ENCODE data around the gene ACTL10.
"Not testable (repeated sequence)": the region's sequence is repeated elsewhere in the genome, so short reads cannot be mapped to it uniquely, and the experiment has no call there.

ACTL10 gene

DNA sequence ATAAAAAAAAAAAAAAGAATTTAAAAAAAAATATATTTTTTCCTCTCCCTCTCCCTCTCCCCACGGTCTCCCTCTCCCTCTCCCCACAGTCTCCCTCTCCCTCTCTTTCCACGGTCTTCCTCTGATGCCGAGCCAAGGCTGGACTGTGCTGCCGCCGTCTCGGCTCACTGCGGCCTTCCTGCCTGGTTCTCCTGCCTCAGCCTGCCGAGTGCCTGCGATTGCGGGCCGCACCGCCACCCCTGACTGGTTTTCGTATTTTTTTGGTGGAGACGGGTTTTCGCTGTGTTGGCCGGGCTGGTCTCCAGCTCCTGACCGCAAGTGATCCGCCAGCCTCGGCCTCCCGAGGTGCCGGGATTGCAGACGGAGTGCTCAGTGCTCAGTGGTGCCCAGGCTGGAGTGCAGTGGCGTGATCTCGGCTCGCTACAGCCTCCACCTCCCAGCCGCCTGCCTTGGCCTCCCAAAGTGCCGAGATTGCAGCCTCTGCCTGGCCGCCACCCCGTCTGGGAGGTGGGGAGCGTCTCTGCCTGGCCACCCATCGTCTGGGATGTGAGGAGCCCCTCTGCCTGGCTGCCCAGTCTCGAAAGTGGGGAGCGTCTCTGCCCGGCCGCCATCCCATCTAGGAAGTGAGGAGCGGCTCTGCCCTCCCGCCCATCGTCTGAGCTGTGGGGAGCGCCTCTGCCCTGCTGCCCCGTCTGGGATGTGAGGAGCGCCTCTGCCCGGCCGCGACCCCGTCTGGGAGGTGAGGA, 34.1 kb downstream of the ACTL10 start:
- DNase-seq: not testable (repeated sequence)

DNA sequence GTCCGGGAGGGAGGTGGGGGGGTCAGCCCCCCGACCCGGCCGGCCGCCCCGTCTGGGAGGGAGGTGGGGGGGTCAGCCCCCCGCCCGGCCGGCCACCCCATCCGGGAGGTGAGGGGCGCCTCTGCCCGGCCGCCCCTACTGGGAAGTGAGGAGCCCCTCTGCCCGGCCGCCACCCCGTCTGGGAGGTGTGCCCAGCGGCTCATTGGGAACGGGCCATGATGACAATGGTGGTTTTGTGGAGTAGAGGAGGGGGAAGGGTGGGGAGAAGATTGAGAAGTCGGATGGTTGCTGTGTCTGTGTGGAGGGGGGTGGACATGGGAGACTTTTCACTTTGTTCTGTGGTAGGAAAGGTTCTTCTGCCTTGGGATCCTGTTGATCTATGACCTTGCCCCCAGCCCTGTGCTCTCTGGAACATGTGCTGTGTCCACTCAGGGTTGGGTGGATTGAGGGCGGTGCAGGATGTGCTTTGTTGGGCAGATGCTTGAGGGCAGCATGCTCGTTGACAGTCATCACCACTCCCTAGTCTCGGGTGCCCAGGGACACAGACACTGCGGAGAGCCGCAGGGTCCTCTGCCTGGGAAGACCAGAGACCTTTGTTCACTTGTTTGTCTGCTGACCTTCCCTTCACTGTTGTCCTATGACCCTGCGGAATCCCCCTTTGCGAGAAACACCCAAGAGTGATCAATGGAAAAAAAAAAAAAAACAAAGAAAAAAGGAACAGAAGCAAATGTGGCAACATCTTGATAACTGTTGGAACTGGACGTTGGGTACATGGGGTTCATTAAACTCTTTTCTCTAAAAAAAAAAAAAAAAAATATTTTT, 35.1 kb downstream of the ACTL10 start:
- DNase-seq: no peak

DNA sequence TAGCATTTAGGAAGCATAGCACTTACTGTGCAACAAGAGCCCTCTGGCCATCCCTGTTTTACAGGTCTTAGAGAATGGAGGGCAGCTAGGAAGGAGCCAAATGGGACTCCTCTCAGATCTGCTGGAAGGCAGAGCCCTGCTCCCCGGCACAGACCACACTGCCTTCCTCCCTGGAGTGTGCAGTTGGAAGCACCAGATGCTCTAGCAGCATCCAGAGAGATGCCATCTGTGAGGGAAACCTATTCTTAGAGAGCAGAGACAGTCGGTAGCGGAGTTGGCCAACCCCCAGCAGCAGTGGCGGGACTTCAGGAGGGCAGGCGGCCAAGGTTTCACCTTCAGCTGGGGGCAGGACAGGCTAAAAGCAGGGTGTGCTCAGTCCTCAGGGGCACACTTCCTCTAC, 36.1 kb downstream of the ACTL10 start:
- no peak for DNase-seq

DNA sequence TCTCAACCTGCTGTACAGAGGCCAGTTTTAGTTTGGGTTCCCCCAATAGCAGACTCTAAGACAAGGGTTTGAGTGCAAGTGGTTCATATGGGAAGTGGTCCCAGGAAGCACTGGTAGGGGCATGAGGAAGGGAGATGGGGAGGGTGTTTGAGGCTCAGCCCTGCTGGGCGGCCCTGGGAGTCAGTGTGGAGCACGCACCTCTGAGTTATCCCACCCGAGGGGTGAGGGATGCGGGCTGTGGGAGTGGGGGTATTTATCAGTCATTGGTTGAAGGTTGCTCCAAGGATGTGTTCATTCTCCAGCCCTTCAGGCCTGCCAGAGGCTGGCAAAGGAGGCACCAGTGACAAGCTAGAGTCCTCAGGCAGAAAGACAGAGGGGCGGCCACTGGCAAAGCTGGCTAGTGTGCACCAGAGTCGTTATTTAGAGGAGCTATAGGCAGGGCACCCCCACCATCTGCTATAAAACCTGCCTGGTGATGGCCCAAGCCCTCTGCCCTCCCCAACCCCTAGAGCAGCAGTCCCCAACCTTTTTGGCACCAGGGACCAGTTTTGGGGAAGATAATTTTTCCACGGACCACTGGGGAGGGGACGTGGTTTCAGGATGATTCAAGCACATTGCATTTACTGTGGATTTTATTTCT, 36.9 kb downstream of the ACTL10 start:
- no peak for DNase-seq

GRCh38 chr20:33704197-33704924, 37.6 kb downstream of the ACTL10 start:
- no peak for DNase-seq

DNA sequence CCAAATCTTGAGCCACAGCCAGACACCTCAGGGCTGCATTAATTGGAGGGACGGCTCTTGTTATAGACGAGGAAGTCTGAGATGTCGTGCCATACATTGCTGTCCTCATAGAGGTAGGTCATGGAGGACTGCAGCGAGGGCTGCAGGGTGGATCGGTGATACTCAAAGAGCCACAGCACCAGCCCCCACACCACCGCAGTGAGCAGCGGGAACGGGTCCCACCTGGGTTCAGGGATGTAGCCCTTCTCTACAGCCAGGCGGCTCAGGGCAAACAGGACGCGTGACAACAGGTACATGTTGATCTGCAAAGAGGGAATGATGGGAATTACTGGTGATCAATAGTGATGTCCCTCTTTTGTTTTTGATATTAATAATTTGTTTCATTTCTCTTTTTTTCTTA, 40.9 kb downstream of the ACTL10 start:
- no peak for DNase-seq

GRCh38 chr20:33709398-33709797, 42.7 kb downstream of the ACTL10 start:
- DNase-seq: no peak

DNA sequence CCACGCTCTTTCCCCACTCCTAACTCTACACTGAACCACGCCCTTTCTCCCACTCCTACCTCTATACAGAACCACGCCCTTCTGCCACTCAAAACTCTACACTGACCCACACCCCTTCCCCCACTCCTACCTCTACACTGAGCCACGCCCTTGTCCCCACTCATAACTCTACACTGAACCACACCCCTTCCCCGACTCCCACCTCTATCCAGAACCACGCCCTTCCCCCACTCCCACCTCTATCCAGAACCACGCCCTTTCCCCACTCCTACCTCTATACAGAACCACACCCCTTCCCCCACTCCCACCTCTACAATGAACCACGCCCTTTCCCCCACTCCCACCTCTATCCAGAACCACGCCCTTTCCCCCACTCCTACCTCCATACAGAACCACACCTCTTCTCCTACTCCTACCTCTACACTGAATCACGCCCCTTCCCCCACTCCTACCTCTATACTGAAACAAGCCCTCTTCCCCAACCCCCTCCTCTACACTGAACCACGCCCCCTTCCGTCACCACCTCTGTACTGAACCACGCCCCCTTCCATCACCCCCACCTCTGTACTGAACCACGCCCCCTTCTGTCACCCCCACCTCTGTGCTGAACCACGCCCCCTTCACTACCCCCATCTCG, 43.3 kb downstream of the ACTL10 start:
- DNase-seq: no peak

- DNase-seq: no peak
Observed at GRCh38 chr20:33710681-33711445, 44.1 kb downstream of the ACTL10 start.

- no peak for DNase-seq
Observed at GRCh38 chr20:33711446-33711738, 44.6 kb downstream of the ACTL10 start.

GRCh38 chr20:33713865-33714367, 47.2 kb downstream of the ACTL10 start:
- DNase-seq: no peak

- no peak for DNase-seq
Observed at GRCh38 chr20:33716498-33716897, 49.8 kb downstream of the ACTL10 start.

Measured in inflammatory macrophage treated with lipopolysaccharide for 4 hours (primary cell).